ENCODE measurements around the gene KHNYN.

DNA sequence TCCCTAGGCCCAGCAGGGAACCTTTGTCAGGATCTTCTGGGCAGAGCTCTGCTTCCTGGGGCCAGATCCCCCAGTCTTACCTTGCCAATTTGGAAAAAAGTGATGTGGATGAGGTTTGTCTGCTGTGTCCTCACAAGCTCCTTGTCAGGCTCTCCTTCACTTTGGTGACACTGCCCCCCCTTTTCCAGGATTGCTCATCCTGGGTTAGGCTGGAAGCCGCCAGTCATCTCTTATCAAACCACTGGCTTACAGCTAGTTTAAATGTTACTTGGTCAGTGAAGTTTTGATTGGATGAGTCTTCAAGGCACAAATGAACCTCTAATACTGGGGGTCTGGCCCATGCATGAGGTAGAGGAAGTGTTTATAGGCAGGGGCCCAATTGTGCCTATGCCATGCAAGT lies 15.7 kb upstream of the KHNYN start:
- TF ChIP-seq SP2 (IDR thresholded peaks at IDR 0.05; ENCODE audit: low read length) (no peak), HDAC2 (IDR thresholded peaks at IDR 0.05; ENCODE audit: borderline replicate concordance in 1 of 2, low read depth in 2 of 2, low read length in 2 of 2) (no peak), YY1 (IDR thresholded peaks at IDR 0.05; ENCODE audit: low read depth, low read length) (no peak), POLR2A (IDR thresholded peaks at IDR 0.05; ENCODE audit: control extremely low read depth in 1 of 2, low read depth in 2 of 2, low read length in 2 of 2) (no peak), EZH2 (IDR thresholded peaks at IDR 0.05; ENCODE audit: low read depth, low read length, severe bottlenecking) (no peak), SP1 (IDR thresholded peaks at IDR 0.05; ENCODE audit: low read depth, low read length) (no peak)
- TF ChIP-seq, protein P1, sequence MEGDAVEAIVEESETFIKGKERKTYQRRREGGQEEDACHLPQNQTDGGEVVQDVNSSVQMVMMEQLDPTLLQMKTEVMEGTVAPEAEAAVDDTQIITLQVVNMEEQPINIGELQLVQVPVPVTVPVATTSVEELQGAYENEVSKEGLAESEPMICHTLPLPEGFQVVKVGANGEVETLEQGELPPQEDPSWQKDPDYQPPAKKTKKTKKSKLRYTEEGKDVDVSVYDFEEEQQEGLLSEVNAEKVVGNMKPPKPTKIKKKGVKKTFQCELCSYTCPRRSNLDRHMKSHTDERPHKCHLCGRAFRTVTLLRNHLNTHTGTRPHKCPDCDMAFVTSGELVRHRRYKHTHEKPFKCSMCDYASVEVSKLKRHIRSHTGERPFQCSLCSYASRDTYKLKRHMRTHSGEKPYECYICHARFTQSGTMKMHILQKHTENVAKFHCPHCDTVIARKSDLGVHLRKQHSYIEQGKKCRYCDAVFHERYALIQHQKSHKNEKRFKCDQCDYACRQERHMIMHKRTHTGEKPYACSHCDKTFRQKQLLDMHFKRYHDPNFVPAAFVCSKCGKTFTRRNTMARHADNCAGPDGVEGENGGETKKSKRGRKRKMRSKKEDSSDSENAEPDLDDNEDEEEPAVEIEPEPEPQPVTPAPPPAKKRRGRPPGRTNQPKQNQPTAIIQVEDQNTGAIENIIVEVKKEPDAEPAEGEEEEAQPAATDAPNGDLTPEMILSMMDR (IDR thresholded peaks at IDR 0.05; ENCODE audit: control extremely low read depth in 1 of 3, insufficient read depth in 1 of 3, low read depth in 1 of 3, low read length in 3 of 3), result no peak
